IPS DF 6.9 (cell line): ENCODE data around the gene ADCY6.

ENCODE experiments used
- DNase-seq: peaks from one replicate; pipeline ENCODE4 v3.0.0-alpha.2; 2013; ENCODE audit warnings: low read depth, low spot score
- H3K27ac ChIP-seq: one replicate; pipeline ENCODE4 v1.5.1; 2013; ENCODE audit warnings: low read length, control low read depth
- H3K27me3 ChIP-seq: 2 replicates; pipeline ENCODE4 v1.6.1; 2013; ENCODE audit warnings: mild to moderate bottlenecking, low read length; ENCODE audit not compliant: control insufficient read depth, insufficient read depth
- H3K36me3 ChIP-seq: 2 replicates; pipeline ENCODE4 v1.6.1; 2013; ENCODE audit warnings: low read length; ENCODE audit not compliant: control insufficient read depth, insufficient read depth
- H3K4me1 ChIP-seq: 2 replicates; pipeline ENCODE4 v1.6.1; 2013; ENCODE audit warnings: low read length; ENCODE audit not compliant: control insufficient read depth, insufficient read depth
- H3K4me3 ChIP-seq: 2 replicates; pipeline ENCODE4 v1.5.1; 2013; ENCODE audit warnings: mild to moderate bottlenecking, low read length
- H3K9me3 ChIP-seq: 2 replicates; pipeline ENCODE4 v1.6.1; 2013; ENCODE audit warnings: low read length, inconsistent platforms; ENCODE audit not compliant: control insufficient read depth, insufficient read depth
- WGBS: extraction: QIAGEN DNeasy Blood & Tissue Kit; methylation state at CpG from one replicate; pipeline ENCODE4 v1.1.7; 2013; ENCODE audit warnings: mixed read lengths, missing lambda C conversion rate; ENCODE audit not compliant: insufficient read length, insufficient coverage; 5-methylcytosine and 5-hydroxymethylcytosine counted together

ADCY6 gene

DNA sequence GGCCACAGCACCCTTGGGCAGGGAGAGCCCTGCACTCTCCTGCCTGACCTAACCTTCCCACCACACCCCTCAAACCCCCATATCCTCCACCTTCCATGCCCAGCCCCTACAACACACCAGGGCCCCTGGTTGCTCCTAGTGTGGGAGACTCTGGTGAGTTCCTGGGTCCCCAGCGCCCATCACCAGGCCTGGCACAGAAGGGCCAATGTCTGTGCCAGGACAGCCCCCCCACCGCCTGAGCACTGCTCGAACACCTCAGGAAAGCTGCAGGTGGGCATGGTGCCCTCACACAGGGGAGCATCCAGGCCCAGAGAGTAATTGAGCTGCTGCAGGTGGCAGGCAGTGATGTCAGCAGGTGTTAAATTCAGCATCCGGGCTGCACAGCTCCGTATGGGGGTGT is 15.2 kb downstream of the ADCY6 start:
- H3K36me3 ChIP-seq = peaks cover 13% of the 10 kb centered on the region; the same call in 1 of the 2 replicates
- no peaks in the 10 kb centered on the region for H3K9me3 ChIP-seq
- no peak for DNase-seq
- H3K4me1 ChIP-seq = peaks cover 9% of the 10 kb centered on the region
- no peaks in the 10 kb centered on the region for H3K27me3 ChIP-seq
- no CpG with 5 or more reads among the region's 5 CpGs for WGBS
- H3K27ac ChIP-seq = no peak overlapping the region
- H3K4me3 ChIP-seq = no peak overlapping the region

DNA sequence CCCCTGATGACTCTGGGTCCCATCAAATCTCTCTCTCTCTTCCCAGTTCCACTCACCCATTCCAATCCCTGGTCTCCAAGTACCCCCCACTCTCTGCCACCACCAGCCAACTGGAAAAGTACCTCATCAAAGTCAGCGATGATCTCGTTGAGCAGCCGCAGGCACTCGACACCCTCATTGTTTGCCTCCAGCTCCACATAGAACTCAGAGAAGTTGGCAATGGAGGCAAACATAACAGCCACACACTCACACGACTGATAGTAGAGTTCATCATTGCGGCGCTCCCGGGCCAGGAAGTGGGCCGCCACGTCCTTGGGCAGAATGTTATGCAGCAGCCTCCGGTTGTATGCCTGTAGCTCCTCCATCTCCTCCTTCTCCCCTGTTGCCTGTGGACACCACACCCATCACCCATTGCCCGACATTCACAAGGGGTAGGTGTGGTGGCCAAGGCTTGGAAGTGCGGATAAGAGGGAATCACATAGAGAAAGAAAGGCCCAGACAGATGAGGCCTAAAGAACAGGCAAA is 17.2 kb downstream of the ADCY6 start:
- Histone ChIP-seq H3K27ac (no peak overlapping the region), H3K4me1 (peaks cover 6% of the 10 kb centered on the region), H3K36me3 (0 out of 2 replicates have a peak, but pooled peaks cover 10% of the 10 kb centered on the region), H3K27me3 (no peaks in the 10 kb centered on the region), H3K9me3 (no peaks in the 10 kb centered on the region), H3K4me3 (no peak overlapping the region)
- no CpG with 5 or more reads among the region's 13 CpGs for WGBS
- DNase-seq = no peak

DNA sequence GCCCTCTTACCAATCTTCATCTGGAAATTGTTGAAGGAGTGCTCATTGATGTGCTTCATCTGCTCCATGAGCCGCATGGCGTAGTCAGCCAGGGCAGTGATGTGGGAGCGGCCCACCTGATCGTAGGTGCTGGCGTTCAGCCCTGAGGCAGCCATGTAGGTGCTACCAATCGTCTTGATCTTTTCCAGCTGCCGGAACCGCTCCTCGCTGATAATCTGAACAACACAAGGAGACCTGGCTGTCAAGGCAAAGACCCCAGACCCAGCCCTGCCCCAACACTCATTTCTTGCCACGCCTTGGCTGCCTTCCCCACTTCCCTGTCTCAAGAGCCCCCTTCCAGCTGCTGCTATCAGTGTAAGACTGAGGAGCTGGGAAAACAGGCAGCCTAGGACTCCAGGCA is 18.1 kb downstream of the ADCY6 start:
- Histone ChIP-seq H3K4me3 (no peak overlapping the region), H3K27ac (no peak overlapping the region), H3K9me3 (no peaks in the 10 kb centered on the region), H3K36me3 (0 out of 2 replicates have a peak, but pooled peaks cover 7% of the 10 kb centered on the region), H3K27me3 (no peaks in the 10 kb centered on the region), H3K4me1 (peaks cover 6% of the 10 kb centered on the region)
- DNase-seq = no peak
- no CpG with 5 or more reads among the region's 10 CpGs for WGBS

DNA sequence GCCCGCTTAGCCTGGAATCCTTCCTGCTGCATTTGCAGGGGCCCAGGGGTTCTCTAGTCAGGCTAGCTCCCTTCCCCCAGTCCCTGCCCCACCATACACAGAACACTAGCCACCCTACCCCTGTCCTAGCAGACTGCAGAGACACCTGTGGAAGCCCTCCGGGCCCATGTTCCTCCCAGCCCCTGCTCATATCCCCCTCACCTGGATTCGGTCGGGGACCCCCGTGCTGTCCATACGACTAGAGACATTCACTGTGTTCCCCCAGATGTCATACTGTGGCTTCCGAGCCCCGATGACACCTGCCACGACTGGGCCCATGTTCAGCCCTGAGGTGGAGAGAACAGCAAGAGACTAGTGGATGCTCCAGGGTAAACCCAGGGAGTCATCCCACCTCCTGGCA is 20.2 kb downstream of the ADCY6 start:
- no peak overlapping the region for H3K4me3 ChIP-seq
- no peaks in the 10 kb centered on the region for H3K9me3 ChIP-seq
- WGBS = no CpG with 5 or more reads among the region's 9 CpGs
- DNase-seq = no peak
- no peak overlapping the region for H3K27ac ChIP-seq
- H3K4me1 ChIP-seq = peaks cover 6% of the 10 kb centered on the region
- 0 out of 2 replicates have a peak, but pooled peaks cover 6% of the 10 kb centered on the region for H3K36me3 ChIP-seq
- H3K27me3 ChIP-seq = no peaks in the 10 kb centered on the region

DNA sequence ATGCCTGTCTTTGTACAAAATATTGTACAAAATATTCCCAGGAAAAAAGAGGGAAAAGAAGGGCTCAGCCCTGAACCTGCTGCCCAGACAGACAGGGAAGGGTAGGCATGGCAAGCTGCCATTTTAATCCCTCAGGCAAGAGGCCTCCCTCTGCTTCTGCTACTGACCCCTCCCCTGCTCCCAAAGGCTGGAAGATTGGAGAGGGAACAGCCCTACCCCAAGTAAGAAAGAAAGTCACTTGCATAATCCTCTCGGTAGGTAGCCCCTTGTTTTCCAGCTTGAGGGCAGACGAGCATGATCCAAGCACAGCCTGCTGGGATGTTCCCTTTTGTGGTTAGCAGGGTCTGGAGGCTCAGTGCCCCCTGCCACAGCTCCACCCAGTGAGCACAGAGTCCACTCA is 20.7 kb downstream of the ADCY6 start:
- DNase-seq = no peak
- Histone ChIP-seq H3K4me1 (peaks cover 6% of the 10 kb centered on the region), H3K4me3 (no peak overlapping the region), H3K9me3 (no peaks in the 10 kb centered on the region), H3K27ac (no peak overlapping the region), H3K36me3 (0 out of 2 replicates have a peak, but pooled peaks cover 3% of the 10 kb centered on the region), H3K27me3 (no peaks in the 10 kb centered on the region)
- WGBS = no CpG with 5 or more reads among the region's 2 CpGs

DNA sequence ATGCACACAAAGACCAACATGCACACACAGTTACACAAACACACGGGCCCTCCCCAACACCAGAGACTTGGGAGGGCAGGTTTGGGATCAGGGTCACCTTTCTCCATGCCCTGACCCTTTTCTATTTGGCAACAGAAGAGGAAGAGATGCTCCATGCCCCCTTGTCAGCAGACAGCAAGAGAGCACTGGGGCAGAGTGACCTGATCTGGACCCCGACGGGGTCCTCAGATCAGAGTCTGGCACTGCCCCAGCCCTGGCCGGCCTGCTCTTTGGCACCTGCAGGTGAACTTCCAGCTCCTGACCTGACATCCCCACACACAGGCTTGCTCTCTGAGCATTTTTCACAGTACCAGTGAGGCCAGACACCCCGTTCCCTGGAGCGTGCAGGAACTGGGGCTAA is 21.4 kb downstream of the ADCY6 start:
- Histone ChIP-seq H3K36me3 (0 out of 2 replicates have a peak, but pooled peaks cover 3% of the 10 kb centered on the region), H3K9me3 (no peaks in the 10 kb centered on the region), H3K4me1 (peaks cover 6% of the 10 kb centered on the region), H3K27ac (no peak overlapping the region), H3K27me3 (no peaks in the 10 kb centered on the region), H3K4me3 (no peak overlapping the region)
- no peak for DNase-seq
- WGBS = no CpG with 5 or more reads among the region's 6 CpGs

DNA sequence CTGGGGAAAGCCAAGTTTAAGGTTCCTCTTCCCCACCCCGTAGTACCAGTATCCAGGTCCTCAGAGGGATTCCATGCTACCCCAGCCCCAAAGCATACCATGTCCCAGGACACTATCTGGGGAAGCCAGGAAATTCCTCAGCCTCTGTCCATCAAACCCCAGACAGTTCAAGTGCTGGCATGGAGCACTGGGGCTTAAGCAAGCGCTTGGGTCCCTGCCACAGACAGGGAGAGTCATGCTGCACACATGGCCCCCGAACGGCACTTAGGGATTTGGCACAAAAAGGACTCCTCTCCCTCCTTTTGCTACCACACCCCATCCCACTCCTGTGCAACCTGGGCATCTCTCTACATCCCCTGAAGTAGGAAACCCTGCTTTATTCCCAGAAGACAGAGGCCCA is 21.8 kb downstream of the ADCY6 start:
- Histone ChIP-seq H3K27me3 (no peaks in the 10 kb centered on the region), H3K4me3 (no peak overlapping the region), H3K36me3 (0 out of 2 replicates have a peak, but pooled peaks cover 3% of the 10 kb centered on the region), H3K9me3 (no peaks in the 10 kb centered on the region), H3K4me1 (peaks cover 6% of the 10 kb centered on the region), H3K27ac (no peak overlapping the region)
- no CpG with 5 or more reads among the region's 4 CpGs for WGBS
- no peak for DNase-seq

DNA sequence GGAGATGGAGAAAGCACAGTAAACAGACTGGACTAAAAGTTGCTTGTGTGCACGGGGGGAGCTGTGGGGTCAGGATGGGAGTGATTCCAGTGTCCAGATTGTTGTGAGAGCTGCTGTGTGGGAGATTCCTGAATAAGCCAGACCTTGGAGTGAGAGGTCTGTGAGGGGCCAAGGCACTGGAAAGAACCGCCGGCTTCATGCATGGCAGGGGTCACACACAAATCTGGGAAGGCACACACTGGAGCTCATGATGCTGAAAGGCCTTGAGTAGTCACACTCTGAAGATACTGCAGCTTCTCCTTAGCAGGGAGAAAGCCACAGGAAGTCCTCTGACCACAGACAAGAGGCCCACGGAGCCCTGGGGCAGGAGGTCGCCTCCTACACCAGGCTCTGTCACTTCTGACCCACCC is 23.1 kb downstream of the ADCY6 start:
- WGBS = no CpG with 5 or more reads among the region's 5 CpGs
- Histone ChIP-seq H3K27me3 (no peaks in the 10 kb centered on the region), H3K9me3 (no peaks in the 10 kb centered on the region), H3K4me1 (peaks cover 6% of the 10 kb centered on the region), H3K4me3 (no peak overlapping the region), H3K27ac (no peak overlapping the region), H3K36me3 (no peaks in the 10 kb centered on the region)
- no peak for DNase-seq

DNA sequence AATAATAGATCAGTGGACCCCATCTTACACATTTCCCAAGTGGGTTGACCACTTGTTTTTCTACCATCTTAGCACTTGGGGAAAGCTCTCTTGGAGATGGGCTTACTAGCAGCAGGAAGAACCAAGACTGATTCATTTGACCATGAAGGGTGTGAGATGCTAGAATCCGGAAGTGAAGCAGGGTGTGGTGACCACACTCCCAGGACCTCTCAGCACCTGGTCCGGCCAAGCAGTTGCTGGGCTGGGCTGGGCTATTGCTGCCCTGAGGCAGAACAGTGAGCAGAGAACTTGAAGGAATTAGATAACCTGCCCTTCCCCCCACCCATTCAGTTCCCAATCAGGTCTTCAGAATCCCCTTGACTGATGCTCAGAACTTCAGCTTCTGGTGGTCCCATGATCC is 24.4 kb downstream of the ADCY6 start:
- H3K9me3 ChIP-seq = no peaks in the 10 kb centered on the region
- no peak overlapping the region for H3K4me3 ChIP-seq
- no peak for DNase-seq
- H3K27ac ChIP-seq = no peak overlapping the region
- H3K4me1 ChIP-seq = peaks cover 6% of the 10 kb centered on the region
- WGBS = no CpG with 5 or more reads among the region's 2 CpGs
- H3K36me3 ChIP-seq = no peaks in the 10 kb centered on the region
- no peaks in the 10 kb centered on the region for H3K27me3 ChIP-seq

DNA sequence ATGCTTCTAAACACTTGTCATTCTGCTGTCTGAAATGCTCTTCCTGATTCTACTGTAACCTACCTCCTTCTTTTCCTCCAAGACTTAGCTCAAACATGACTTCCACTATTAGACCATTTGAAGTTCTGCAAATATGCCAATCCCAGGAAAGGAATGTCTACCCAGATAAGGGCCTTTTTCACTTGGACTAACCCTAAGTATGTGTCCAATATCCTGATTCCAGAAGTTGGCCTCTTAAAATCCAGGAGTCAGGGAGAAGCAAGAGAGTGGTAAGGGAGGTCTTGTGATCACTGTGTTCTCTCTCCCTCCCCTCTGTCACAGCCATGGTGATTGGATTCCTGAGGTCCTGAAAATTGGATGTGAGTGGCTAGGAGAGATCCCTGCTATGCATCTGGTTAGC is 30.2 kb downstream of the ADCY6 start:
- H3K27ac ChIP-seq = no peak overlapping the region
- no peak overlapping the region for H3K4me3 ChIP-seq
- H3K27me3 ChIP-seq = no peaks in the 10 kb centered on the region; the same call in 1 of the 2 replicates
- DNase-seq = no peak
- H3K9me3 ChIP-seq = no peaks in the 10 kb centered on the region
- H3K36me3 ChIP-seq = no peaks in the 10 kb centered on the region
- no peaks in the 10 kb centered on the region for H3K4me1 ChIP-seq

DNA sequence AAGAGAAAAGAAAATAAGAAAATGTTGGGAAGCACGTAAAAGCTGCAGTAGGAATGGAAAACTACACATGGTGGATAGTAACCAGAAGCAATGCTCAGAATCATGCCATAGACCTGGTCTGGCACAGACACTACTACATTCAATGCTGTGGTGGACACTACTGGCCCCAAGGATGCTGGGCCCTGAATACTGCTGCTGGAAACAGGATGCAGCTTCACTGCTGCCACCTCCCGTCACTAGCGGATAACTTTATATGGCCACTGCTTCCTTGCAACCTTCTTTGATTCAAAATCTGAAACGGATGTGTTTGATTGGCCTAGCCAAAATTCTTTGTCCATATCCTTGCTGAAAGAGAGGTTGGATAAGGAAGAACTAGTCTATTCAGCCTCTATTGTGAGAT is 30.7 kb downstream of the ADCY6 start:
- Histone ChIP-seq H3K27ac (no peak overlapping the region), H3K27me3 (no peaks in the 10 kb centered on the region; the same call in 1 of the 2 replicates), H3K9me3 (no peaks in the 10 kb centered on the region), H3K4me1 (no peaks in the 10 kb centered on the region), H3K4me3 (no peak overlapping the region), H3K36me3 (no peaks in the 10 kb centered on the region)
- no CpG with 5 or more reads among the region's 4 CpGs for WGBS
- no peak for DNase-seq
